DMS53 treated with DMSO at 0.1 percent for 48 hours (cell line): Measurements from ENCODE around the gene CAP2.
"Not testable (repeated sequence)": the region's sequence is repeated elsewhere in the genome, so short reads cannot be mapped to it uniquely, and the experiment has no call there.

Experiments
- DNase-seq: peaks from one replicate; lab custom pipeline; 2025; ENCODE audit not compliant: unreplicated experiment; lab: John Stamatoyannopoulos, UW

CAP2 gene

GRCh38 chr6:17431581-17431980 is 38.2 kb downstream of the CAP2 start:
- DNase-seq: peak; percentile 43

GRCh38 chr6:17432356-17432755 is 39.0 kb downstream of the CAP2 start:
- no peak for DNase-seq

- no peak for DNase-seq
Measured at GRCh38 chr6:17439243-17439993, 46.0 kb downstream of the CAP2 start.

GRCh38 chr6:17440811-17441210 is 47.4 kb downstream of the CAP2 start:
- DNase-seq: not testable (repeated sequence)

GRCh38 chr6:17442196-17442595 is 48.8 kb downstream of the CAP2 start:
- no peak for DNase-seq

DNA sequence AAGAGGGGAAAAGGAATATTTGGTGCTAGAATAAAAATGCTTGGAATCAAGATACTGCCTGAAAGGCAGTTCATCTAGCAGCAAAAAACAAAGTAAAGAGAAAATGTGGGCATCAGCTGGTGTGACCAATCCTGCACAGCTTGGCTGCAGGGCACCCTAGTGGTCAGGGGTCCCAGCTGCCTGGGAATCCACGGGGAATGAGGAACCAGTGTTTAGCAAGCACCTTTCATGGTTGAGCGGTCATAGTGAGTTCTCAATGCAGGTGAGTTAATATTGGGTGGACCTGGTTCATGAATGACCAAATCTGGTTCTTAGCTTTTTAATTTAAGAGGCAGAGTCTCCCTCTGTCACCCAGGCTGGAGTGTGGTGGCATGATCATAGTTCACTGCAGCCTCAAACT is 53.3 kb downstream of the CAP2 start:
- no peak for DNase-seq

GRCh38 chr6:17448165-17448564 is 54.8 kb downstream of the CAP2 start:
- no peak for DNase-seq

- no peak for DNase-seq
Measured at GRCh38 chr6:17450397-17450796, 57.0 kb downstream of the CAP2 start.

GRCh38 chr6:17450832-17451231 is 57.4 kb downstream of the CAP2 start:
- DNase-seq: no peak

DNA sequence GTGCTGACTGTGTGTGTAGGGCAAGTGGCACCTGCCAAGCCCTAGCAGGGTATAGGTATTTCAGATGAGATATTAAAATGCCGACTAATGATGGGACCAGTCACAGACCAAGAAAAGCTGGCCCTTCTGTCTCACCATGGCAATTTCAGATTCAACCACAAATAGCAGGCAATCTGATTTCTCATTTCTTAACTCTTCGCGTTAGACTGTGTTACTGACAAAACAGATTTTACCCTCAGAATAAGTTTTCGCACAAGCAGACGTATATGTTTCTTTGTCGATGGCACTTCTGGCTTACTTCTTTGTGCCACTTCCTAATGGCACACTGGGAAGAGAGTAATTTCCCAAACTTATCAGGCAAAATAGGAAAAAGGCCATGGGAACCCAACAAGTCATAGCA is 58.7 kb downstream of the CAP2 start:
- DNase-seq: no peak

GRCh38 chr6:17454316-17455005 is 61.1 kb downstream of the CAP2 start:
- no peak for DNase-seq

DNA sequence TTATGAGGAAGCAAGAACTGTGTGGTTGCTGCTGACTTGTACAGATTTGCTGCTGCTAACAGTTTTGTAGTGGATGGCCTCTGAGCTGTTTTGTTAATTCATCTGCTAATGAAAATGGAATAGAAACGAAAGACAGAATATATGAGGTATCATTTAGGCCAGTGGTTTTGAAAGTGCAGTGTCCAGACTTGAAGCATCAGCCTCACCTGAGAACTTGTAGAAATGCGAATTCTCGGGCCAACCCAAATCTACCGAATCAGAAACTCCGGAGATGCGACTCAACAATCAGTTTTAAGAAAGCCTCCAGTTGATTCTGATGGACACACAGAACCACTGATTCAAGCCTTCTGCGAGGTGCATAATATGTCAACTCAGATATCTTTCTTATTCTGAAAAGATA is 62.5 kb downstream of the CAP2 start:
- no peak for DNase-seq

DNA sequence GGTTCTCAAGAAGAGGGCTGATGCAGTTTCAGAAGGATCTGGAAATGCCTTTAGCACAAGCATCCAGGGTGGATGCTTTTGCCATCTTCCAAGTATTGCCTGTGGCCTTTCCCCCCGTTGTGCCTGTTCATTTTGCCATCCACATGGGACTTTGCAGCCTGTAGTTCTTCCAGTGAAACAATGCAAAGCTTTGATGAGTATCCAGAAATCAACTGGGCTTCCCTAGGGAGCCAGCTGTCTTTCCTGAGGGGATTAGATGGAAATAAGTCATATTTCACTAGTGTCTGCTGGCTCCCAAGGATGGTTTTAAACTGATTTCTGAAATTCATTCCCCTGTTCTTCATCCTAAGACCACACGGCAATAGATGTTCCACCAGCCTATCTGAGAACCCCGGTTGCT is 63.3 kb downstream of the CAP2 start:
- no peak for DNase-seq

DNA sequence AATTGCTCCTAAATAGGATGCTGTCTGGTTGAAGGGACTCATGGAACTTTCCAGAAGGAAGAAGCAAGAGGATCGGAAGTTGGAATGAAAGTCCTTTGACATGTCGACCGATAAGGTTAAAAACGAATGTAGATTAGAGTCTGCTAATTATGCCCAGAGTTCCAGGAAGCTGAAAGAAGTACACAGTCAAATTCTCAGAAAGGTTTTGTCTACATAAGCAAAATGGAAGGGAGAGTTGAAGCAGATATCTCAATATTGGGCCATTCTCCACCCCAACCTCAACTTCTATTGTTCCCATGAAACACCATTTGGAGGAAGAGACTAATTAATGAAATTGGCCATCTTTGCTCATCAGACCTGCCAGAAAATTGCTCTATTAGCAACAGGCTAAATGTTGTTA is 64.0 kb downstream of the CAP2 start:
- no peak for DNase-seq

- DNase-seq: no peak
Measured at GRCh38 chr6:17457956-17458355, 64.6 kb downstream of the CAP2 start.

DNA sequence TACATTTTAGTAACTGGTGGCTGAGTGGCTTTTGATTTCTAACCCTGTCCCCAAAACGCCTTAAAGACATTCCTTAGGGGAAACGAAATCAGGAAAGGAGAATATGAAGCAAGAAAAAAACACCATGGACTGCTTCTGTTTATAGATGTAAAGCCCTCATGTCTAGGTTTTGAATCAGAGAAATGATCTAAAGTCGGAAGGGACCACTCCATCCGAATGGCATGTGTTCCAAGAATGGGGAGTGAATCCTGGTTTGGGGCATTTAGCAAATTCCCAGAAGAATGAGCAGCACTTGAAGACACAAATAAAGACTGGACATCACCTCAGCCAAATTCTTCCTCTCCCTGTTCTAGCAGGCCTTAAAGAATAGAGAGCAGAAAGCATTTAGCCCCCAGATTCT is 65.6 kb downstream of the CAP2 start:
- no peak for DNase-seq

DNA sequence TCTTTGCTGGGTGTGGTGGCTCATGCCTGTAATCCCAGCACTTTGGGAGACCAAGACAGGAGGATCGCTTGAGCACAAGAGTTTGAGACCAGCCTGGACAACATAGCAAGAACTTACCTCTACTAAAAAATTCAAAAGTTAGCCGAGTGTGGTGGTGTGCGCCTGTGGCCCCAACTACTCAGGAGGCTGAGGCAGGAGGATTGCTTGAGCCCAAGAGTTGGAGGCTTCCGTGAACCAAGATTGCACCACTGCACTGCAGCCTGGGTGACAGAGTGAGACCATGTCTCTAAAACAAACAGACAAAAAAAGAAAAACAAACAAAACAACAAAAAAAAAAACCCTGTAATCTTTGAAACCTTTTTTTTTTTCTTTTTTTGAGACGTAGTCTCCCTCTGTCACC is 67.5 kb downstream of the CAP2 start:
- DNase-seq: no peak

DNA sequence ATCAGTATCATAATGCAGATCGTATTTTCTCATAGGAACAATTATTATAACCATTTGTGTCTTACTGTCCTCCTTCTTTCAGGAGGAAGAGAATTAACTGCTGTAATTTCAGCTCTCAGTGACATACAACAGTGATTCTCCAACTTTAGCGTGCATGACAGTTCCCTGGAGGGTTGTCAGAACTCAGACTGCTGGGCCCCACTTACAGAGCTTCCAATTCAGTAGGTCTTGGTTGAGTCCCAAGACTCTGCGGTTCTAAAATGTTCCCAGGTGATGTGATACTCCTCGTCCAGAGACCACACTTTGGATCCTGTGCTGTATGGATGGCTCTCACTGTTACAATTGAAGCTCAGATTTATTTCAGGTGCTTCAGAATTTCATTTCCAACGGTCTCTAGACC is 72.8 kb downstream of the CAP2 start:
- DNase-seq: no peak

DNA sequence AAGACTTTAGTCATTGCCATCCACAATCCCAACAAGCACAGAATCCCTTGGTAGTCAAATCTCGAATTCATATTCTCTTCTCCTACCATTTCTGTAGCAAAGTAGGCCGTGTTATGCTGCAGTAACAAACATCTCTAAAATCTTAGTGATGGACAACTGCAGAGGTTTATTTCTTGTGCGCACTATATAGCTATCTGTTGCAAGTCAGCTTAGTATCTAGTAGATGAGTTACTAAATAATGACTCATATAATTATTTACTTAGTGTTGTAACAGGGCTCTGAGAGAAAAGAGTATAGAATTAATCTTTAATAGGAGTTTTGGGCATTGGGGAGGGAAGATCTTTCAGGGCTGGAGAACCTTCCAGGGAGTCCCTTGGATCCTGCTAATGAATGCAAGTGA is 73.3 kb downstream of the CAP2 start:
- no peak for DNase-seq

DNA sequence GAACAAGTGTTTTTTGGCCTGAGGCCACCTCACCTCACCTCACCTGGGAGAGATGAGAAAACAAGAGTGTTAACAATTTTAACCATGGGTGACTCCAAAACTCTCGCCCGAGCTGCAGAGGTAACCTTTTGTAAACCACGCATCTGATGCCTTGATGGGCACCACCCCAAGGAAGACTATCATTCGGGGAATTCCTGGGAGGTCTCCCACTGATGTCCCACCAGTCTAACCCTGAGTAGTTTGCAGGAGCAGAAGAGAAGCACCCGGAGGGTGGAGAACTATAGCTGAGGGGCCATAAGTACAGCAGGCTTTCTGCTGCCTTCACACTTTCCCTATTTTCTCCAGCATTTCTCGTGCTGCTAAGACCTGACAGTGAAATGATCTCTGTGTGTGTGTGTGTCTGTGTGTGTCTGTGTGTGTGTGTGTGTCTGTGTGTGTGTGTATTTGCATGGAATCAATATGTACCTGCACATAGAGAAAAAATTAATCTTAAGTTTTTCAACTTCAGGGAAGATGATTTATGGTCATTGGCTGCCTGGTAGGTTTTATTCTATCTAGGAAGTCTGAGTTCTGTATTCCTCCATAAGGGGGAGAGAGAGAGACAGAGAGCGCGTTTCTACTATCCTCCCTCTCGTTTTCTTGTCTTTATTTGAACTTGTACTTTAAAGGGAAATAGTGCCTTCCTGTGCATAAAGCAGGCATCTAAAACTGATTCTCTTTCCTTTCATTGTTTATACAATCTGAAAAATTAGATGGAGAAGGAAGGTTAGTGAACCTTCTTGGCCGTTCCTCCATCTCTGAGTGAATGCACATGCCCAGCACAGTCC is 75.8 kb downstream of the CAP2 start:
- no peak for DNase-seq

DNA sequence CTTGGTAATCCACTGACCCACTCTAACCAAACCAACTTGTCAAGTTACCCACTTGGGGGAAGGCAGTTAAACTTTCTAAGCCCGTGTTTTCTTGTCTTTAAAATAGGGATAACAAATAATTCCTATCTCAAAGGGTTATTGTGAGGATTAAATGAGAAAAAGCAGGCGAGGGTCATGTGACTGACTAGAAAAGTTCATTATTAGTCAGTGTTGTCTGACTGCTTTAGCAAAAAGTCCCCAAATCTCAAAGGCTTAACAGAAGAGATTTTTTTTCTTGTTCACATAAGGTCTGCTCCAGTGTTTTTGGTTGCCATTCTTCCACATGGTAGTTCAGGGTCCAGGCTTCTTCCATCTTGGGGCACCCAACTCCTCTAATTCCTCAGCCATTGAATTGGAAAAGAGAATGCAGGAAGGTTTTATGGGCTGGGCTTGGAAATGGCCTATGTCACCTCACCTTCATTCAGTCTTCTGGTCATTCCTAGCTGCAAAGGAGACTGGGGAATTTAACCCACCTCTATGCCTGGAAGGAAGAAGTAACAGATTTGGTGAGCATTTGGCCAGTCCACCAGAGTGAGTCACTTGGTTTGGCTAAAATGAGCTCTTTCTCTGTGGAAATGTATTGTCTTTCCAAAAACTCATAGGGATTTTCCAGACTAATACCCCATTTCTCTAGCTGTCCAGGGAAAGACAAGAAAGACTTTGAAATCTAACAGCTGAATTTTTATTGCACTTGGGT is 77.0 kb downstream of the CAP2 start:
- DNase-seq: no peak
